ENCODE data around the gene SNX3.

The SNX3 gene

GRCh38 chr6:108200186-108200585, 60.7 kb downstream of the SNX3 start:
- no peak for DNase-seq

GRCh38 chr6:108198761-108199498, 61.9 kb downstream of the SNX3 start:
- DNase-seq, result no peak

GRCh38 chr6:108195209-108195608, 65.6 kb downstream of the SNX3 start:
- no peak for DNase-seq

GRCh38 chr6:108194503-108194902, 66.3 kb downstream of the SNX3 start:
- DNase-seq, result no peak

GRCh38 chr6:108193835-108194234, 67.0 kb downstream of the SNX3 start:
- DNase-seq, result no peak

- DNase-seq, result no peak
Observed at GRCh38 chr6:108193131-108193530, 67.7 kb downstream of the SNX3 start.

GRCh38 chr6:108187519-108187918, 73.3 kb downstream of the SNX3 start:
- no peak for DNase-seq

GRCh38 chr6:108186226-108186625, 74.6 kb downstream of the SNX3 start:
- no peak for DNase-seq

- DNase-seq, result no peak
Observed at GRCh38 chr6:108180776-108181175, 80.1 kb downstream of the SNX3 start.

- no peak for DNase-seq
Observed at GRCh38 chr6:108180266-108180665, 80.6 kb downstream of the SNX3 start.

GRCh38 chr6:108179741-108180140, 81.1 kb downstream of the SNX3 start:
- no peak for DNase-seq

- no peak for DNase-seq
Observed at GRCh38 chr6:108176281-108177089, 84.4 kb downstream of the SNX3 start.

- no peak for DNase-seq
Observed at GRCh38 chr6:108175592-108176279, 85.1 kb downstream of the SNX3 start.

- DNase-seq, result no peak
Observed at GRCh38 chr6:108175176-108175591, 85.7 kb downstream of the SNX3 start.

- no peak for DNase-seq
Observed at GRCh38 chr6:108174371-108175175, 86.3 kb downstream of the SNX3 start.

GRCh38 chr6:108171918-108172516, 88.8 kb downstream of the SNX3 start:
- DNase-seq, result no peak

- DNase-seq, result no peak
Observed at GRCh38 chr6:108171291-108171917, 89.4 kb downstream of the SNX3 start.

GRCh38 chr6:108170332-108171290, 90.2 kb downstream of the SNX3 start:
- DNase-seq, result no peak

- DNase-seq, result no peak
Observed at GRCh38 chr6:108169464-108170331, 91.1 kb downstream of the SNX3 start.
